Measurements from ENCODE around the gene MED13L.

The MED13L gene

DNA sequence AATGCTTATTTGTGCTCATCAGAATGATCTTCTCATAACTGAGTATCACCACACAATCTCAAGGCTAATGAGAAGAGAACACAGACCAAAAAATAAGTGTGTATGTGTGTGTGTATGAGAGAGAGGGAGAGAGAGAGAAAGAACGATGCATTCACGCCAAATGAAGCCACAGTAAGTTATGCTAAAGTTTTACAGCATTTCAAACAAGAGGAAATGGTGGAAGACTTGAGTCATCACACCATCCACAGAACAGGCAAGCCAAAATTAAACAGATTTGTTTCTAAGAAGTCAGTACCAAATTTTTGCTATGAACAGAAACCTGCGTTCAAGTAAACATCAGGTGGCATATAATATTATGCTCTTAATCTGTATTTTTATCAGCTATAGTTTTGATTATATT, 141.2 kb downstream of the MED13L start:
- TF ChIP-seq CTCF (IDR thresholded peaks at IDR 0.05; ENCODE audit: insufficient read depth, low read length, poor library complexity, severe bottlenecking) (no peak), EZH2phosphoT487 (conservative IDR thresholded peaks at IDR 0.05; ENCODE audit: low read length) (no peak)
- no peaks in the 10 kb centered on the region for H3K79me2 ChIP-seq (ENCODE audit: insufficient read depth, low read length)
- no peaks in the 10 kb centered on the region for H3K9me3 ChIP-seq (ENCODE audit: insufficient read depth, low read length)
- no peak overlapping the region for H3K9ac ChIP-seq (ENCODE audit: low read length)
- no peaks in the 10 kb centered on the region for H3K36me3 ChIP-seq (ENCODE audit: low read length)
- H4K20me1 ChIP-seq (ENCODE audit: low read depth, low read length), result peaks cover 7% of the 10 kb centered on the region; the same call in 1 of the 2 replicates
- H3K4me3 ChIP-seq (ENCODE audit: insufficient read depth, low read length, poor library complexity, severe bottlenecking), result no peak overlapping the region
- no peak overlapping the region for H2AFZ ChIP-seq (ENCODE audit: low read depth, low read length, severe bottlenecking)
- H3K27me3 ChIP-seq (ENCODE audit: low read length), result no peaks in the 10 kb centered on the region
- no peaks in the 10 kb centered on the region for H3F3A ChIP-seq (ENCODE audit: insufficient read depth)
- H3K9me2 ChIP-seq (replicated peaks; ENCODE audit: insufficient read depth, low read length), result no peaks in the 10 kb centered on the region
- no peak overlapping the region for H3K27ac ChIP-seq (ENCODE audit: low read depth, low read length)
- H3K4me2 ChIP-seq (ENCODE audit: low read depth, low read length, poor library complexity, severe bottlenecking), result no peak overlapping the region

DNA sequence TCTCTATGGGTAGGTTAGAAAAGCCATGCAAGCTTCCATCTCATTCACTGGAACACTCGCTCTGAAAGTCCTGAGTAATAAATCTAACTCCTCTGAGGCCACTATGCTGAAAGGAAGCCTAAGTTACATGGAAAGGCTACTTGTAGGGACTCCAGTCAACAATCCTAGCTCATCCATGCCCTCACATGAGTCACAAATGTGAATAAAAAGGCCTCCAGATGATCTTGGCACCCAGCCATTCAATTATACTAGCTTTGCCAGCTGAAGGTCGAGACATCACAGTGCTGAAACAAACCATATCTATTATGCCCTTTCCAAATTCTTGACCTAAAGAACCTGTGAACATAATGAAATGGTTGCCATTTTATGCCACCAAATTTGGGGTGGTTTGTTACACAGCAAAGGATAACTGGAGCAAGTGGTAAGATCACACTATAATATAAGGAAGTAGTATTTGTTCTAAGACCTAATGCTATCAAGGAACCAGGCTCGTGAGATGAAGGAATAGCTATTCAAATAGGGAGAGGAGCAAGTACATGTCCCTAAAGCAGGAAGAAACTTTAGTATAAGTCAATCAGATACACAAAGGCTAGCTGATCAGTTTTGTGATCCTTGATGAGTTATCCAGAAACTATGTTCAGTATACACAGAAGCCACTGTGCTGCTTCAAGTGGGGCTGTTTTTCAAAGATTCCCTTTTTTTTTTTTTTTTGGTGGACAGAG, 142.1 kb downstream of the MED13L start:
- Histone ChIP-seq H2AFZ (ENCODE audit: low read depth, low read length, severe bottlenecking) (no peak overlapping the region), H3K9me2 (replicated peaks; ENCODE audit: insufficient read depth, low read length) (no peaks in the 10 kb centered on the region), H3K27ac (ENCODE audit: low read depth, low read length) (no peak overlapping the region), H4K20me1 (ENCODE audit: low read depth, low read length) (no peaks in the 10 kb centered on the region), H3K9me3 (ENCODE audit: insufficient read depth, low read length) (no peaks in the 10 kb centered on the region), H3K36me3 (ENCODE audit: low read length) (no peaks in the 10 kb centered on the region), H3K4me3 (ENCODE audit: insufficient read depth, low read length, poor library complexity, severe bottlenecking) (no peak overlapping the region), H3K27me3 (ENCODE audit: low read length) (no peaks in the 10 kb centered on the region), H3F3A (ENCODE audit: insufficient read depth) (no peaks in the 10 kb centered on the region), H3K9ac (ENCODE audit: low read length) (no peak overlapping the region), H3K4me2 (ENCODE audit: low read depth, low read length, poor library complexity, severe bottlenecking) (no peak overlapping the region), H3K79me2 (ENCODE audit: insufficient read depth, low read length) (no peaks in the 10 kb centered on the region)
- TF ChIP-seq EZH2phosphoT487 (conservative IDR thresholded peaks at IDR 0.05; ENCODE audit: low read length) (no peak), CTCF (IDR thresholded peaks at IDR 0.05; ENCODE audit: insufficient read depth, low read length, poor library complexity, severe bottlenecking) (no peak)

DNA sequence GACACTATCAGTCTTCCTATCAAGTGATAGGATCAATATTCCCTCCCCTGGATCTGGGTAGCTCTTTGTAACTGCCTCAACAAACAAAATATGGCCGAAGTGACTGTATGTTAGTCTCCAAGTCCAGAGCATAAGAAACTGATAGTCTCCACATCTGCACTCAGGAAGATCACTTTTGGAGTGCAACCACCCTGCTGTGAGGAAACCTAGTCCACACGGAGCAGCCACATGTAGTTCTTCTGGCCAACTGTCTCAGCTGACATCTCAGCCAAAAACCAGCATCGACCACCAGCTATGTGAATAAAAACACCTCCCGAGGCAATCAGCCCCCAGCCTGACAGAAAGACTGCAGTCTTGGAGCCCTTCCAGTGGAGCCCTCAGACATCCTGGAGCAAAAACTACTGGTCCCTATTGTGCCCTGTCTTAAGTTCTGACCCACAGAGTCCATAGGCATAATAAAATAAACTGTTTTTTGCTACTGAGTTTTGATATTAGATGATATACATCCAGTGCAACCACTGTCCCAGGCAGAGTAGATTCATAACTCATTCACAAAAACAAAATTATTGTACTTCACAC, 143.8 kb downstream of the MED13L start:
- 0 out of 2 replicates have a peak, but pooled peaks cover 6% of the 10 kb centered on the region for H4K20me1 ChIP-seq (ENCODE audit: low read depth, low read length)
- H3K27ac ChIP-seq (ENCODE audit: low read depth, low read length), result no peak overlapping the region

More for the DNA sequence above, 143.8 kb downstream of the MED13L start:
- Histone ChIP-seq H2AFZ (ENCODE audit: low read depth, low read length, severe bottlenecking) (no peak overlapping the region), H3K36me3 (ENCODE audit: low read length) (no peaks in the 10 kb centered on the region), H3K79me2 (ENCODE audit: insufficient read depth, low read length) (no peaks in the 10 kb centered on the region), H3K4me3 (ENCODE audit: insufficient read depth, low read length, poor library complexity, severe bottlenecking) (no peak overlapping the region), H3F3A (ENCODE audit: insufficient read depth) (no peaks in the 10 kb centered on the region), H3K27me3 (ENCODE audit: low read length) (no peaks in the 10 kb centered on the region), H3K9ac (ENCODE audit: low read length) (no peak overlapping the region), H3K4me2 (ENCODE audit: low read depth, low read length, poor library complexity, severe bottlenecking) (no peak overlapping the region), H3K9me3 (ENCODE audit: insufficient read depth, low read length) (no peaks in the 10 kb centered on the region), H3K9me2 (replicated peaks; ENCODE audit: insufficient read depth, low read length) (no peaks in the 10 kb centered on the region)
- no peak for TF ChIP-seq CTCF (IDR thresholded peaks at IDR 0.05; ENCODE audit: insufficient read depth, low read length, poor library complexity, severe bottlenecking)
- no peak for TF ChIP-seq EZH2phosphoT487 (conservative IDR thresholded peaks at IDR 0.05; ENCODE audit: low read length)

Data from SU-DHL-6 (cell line).